ENCODE results near the gene ASB15. TPM values are rescaled to one million over a fixed set of nuclear protein-coding genes. Genes with fewer than 3 reads are reported as not detected.

ASB15 gene
- total RNA-seq, 2 donors from 2014 or later: not detected

- Mint-ChIP-seq H3K27ac (no peak overlapping the region), H3K9me3 (no peaks in the 10 kb centered on the region), H3K4me1 (ENCODE audit: low read depth) (no peaks in the 10 kb centered on the region), H3K27me3 (ENCODE audit: low read depth) (peaks cover 9% of the 10 kb centered on the region), H3K4me3 (no peak overlapping the region), H3K36me3 (ENCODE audit: insufficient read depth in 2 of 2) (no peaks in the 10 kb centered on the region)
- no peak for ATAC-seq (replicated peaks in 1 of 2)
- no peak for DNase-seq
Observed at GRCh38 chr7:123650595-123650994, 49.0 kb downstream of the ASB15 start.

DNA sequence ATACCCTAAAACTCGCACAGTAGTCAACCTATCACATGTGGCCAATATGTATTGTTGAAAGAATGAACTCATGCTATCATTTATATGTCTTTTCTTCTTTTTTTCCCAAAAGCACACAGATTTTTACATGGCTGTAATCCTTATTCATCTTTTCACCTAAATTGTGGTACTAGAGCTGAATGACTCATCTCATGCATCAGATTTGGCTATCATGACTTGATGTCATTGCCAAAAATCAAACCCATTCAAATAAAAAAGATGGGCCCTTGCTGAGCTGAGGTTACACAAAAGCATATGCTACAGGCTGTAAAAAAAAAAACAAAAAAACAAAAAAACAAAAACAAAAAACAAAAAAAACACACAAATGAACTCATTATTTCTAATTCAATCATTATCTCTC, 50.8 kb downstream of the ASB15 start:
- peaks cover 4% of the 10 kb centered on the region for H3K27me3 Mint-ChIP-seq (ENCODE audit: low read depth)
- DNase-seq: no peak
- H3K4me3 Mint-ChIP-seq: no peak overlapping the region
- no peaks in the 10 kb centered on the region for H3K36me3 Mint-ChIP-seq (ENCODE audit: insufficient read depth in 2 of 2)
- no peak overlapping the region for H3K27ac Mint-ChIP-seq
- no peaks in the 10 kb centered on the region for H3K4me1 Mint-ChIP-seq (ENCODE audit: low read depth)
- no peak for ATAC-seq (replicated peaks in 1 of 2)
- no peaks in the 10 kb centered on the region for H3K9me3 Mint-ChIP-seq

DNA sequence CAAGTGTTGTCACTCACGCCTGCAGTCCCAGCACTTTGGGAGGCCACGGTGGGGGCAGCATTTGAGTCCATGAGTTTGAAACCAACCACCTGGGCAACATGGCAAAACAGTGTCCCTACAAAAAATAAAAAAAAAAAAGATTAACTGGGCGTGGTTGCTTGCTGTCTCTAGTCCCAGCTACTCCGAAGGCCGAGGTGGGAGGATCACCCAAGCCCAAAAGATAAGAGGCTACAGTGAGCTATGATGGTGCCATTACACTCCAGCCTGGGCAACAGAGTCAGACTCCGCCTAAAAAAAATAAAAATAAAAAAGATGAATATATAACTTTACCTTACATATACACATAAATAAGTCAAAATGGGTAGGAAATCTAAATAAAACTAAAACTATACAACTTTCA, 51.5 kb downstream of the ASB15 start:
- no peak for DNase-seq
- ATAC-seq (replicated peaks in 1 of 2): no peak
- no peaks in the 10 kb centered on the region for H3K36me3 Mint-ChIP-seq (ENCODE audit: insufficient read depth in 2 of 2)
- H3K27me3 Mint-ChIP-seq (ENCODE audit: low read depth): peaks cover 4% of the 10 kb centered on the region
- no peaks in the 10 kb centered on the region for H3K9me3 Mint-ChIP-seq
- no peak overlapping the region for H3K27ac Mint-ChIP-seq
- H3K4me3 Mint-ChIP-seq: no peak overlapping the region
- no peaks in the 10 kb centered on the region for H3K4me1 Mint-ChIP-seq (ENCODE audit: low read depth)

- peaks cover 21% of the 10 kb centered on the region for H3K27me3 Mint-ChIP-seq (ENCODE audit: low read depth)
- no peaks in the 10 kb centered on the region for H3K36me3 Mint-ChIP-seq (ENCODE audit: insufficient read depth in 2 of 2)
- DNase-seq (no peak), ATAC-seq (replicated peaks in 1 of 2) (no peak)
- H3K27ac Mint-ChIP-seq: no peak within 1 kb of the TSS
- no peak within 1 kb of the TSS for H3K4me3 Mint-ChIP-seq
- H3K4me1 Mint-ChIP-seq (ENCODE audit: low read depth): no peaks in the 10 kb centered on the region
- no peaks in the 10 kb centered on the region for H3K9me3 Mint-ChIP-seq
Observed at GRCh38 chr7:123655614-123656013, 54.0 kb downstream of the ASB15 start, which contains the start of gene LMOD2. LMOD2 (plus strand) TSS chr7:123655866; CDS start chr7:123655964, 98 bp downstream.

DNA sequence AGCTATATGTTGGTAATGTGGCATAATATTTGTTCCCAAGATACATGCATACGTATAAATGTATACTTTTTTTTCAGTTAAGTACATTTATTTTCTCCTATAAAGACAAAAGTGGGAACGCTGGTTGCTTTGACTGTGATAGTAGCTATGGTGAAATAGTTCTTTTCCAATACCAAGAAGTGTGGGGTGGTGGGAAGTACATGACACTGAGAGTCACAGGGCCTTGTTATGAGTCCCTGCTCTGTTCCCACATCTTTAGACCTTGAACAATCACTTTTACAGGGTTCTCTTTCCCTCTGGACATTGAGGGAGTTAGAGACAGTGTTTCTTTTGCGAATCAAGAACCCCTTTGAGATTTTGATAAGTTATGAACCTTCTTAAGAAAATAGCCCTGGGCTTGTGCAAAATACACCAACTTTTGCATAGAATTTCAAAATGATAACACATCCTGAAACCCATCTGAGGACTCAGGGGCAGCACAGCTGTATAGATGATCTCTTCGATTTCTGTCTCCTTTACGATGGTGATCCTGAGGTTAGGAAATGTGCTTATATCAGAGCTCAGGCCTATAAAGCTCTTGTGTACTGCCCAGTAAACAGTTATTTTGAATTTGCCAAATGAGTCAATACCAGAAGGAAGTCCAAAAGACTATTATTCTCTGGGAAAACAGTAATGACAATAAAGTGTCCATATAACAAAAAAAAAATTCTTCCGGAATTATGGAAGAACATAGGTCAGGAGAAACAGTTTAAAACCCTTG, 55.1 kb downstream of the ASB15 start:
- no peak overlapping the region for H3K4me3 Mint-ChIP-seq
- DNase-seq (no peak), ATAC-seq (replicated peaks in 1 of 2) (no peak)
- no peak overlapping the region for H3K27ac Mint-ChIP-seq
- H3K27me3 Mint-ChIP-seq (ENCODE audit: low read depth): peaks cover 24% of the 10 kb centered on the region
- peaks cover 2% of the 10 kb centered on the region for H3K4me1 Mint-ChIP-seq (ENCODE audit: low read depth)
- H3K9me3 Mint-ChIP-seq: no peaks in the 10 kb centered on the region
- no peaks in the 10 kb centered on the region for H3K36me3 Mint-ChIP-seq (ENCODE audit: insufficient read depth in 2 of 2)

DNA sequence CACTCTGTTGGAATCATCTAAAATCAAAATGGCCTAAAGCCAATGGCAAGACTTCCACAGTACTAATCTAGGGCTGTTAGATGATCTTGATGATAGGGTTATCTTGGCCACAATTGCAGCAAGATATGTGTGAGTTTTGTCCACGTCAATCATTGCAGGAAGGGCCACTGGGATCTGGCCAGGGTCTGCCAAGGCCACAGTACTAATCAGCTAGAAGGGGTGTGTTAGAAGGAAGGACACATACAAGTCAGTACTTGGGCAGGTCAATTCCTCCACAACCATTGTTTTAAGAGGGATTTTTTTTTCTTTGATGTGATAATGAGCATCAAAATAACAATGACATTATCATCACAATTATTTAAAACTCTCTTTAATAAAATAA, 55.7 kb downstream of the ASB15 start:
- H3K9me3 Mint-ChIP-seq: no peaks in the 10 kb centered on the region
- ATAC-seq (replicated peaks in 1 of 2) (no peak), DNase-seq (no peak)
- no peaks in the 10 kb centered on the region for H3K36me3 Mint-ChIP-seq (ENCODE audit: insufficient read depth in 2 of 2)
- H3K4me1 Mint-ChIP-seq (ENCODE audit: low read depth): peaks cover 5% of the 10 kb centered on the region
- no peak overlapping the region for H3K4me3 Mint-ChIP-seq
- peaks cover 30% of the 10 kb centered on the region for H3K27me3 Mint-ChIP-seq (ENCODE audit: low read depth)
- H3K27ac Mint-ChIP-seq: no peak overlapping the region

DNA sequence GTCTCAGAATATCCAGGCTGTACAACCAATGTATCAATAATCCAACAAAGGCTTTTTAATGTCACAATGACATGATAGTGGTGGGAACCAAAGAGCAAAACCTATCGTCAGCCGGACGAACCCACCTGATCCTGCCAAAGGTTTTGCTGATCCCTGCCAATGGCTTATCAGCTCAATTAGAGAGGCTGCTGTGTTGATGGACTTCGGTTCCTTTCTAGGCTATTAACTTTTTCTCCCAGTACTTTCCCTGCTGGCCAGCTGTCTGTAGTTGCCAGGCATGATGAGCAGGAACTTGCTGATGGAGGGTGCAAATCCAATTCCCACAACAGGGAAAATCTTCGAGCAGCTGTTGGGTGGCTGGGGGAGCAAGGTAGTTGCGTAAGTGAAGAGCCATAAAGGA, 56.4 kb downstream of the ASB15 start:
- Mint-ChIP-seq H3K4me1 (ENCODE audit: low read depth) (peaks cover 5% of the 10 kb centered on the region), H3K36me3 (ENCODE audit: insufficient read depth in 2 of 2) (no peaks in the 10 kb centered on the region), H3K27ac (no peak overlapping the region), H3K4me3 (no peak overlapping the region), H3K9me3 (no peaks in the 10 kb centered on the region), H3K27me3 (ENCODE audit: low read depth) (peaks cover 36% of the 10 kb centered on the region)
- ATAC-seq (replicated peaks in 1 of 2): no peak
- DNase-seq: no peak

DNA sequence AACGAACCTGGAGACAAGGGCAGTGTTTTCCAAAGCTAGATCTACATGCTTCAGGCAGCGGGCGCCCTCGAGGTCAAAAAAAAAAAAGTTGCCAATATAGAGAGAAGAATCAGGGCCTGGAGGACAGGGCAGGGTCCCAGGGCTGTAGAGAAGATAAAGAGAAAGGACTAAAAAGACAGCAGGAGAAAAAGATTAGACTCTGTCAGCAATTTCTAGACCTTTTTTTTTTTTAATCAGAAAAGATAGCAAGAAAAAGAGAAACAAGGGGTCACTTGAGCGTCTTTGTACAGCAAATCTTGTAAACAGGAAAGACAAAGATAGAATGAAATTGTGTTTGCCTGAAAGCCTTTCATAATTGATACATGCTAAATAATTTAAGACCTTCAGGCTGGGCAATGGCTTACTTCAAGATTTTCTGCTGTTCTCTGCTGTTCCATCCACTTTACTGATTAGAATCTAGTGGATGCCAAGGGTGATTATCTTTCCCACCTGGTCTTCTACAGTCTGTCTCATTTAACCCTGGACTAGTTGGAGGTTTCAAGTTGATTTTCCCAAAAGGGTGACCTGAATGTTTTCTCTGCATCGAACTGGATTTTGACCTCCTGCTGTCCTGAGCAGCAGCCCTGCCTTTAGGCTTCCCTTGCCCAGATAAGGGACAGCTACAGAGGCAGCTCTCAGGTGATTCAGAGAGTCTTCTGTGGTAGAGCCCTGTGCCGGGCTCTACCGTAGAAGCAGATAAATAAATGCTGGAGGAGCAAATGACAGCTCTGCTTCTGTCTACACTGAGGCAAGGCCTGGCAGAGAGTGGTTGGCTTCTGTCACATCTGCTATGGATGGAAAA, 59.1 kb downstream of the ASB15 start:
- ATAC-seq (replicated peaks in 1 of 2) (no peak), DNase-seq (no peak)
- Mint-ChIP-seq H3K4me3 (no peak overlapping the region), H3K9me3 (no peaks in the 10 kb centered on the region), H3K4me1 (ENCODE audit: low read depth) (peaks cover 5% of the 10 kb centered on the region), H3K27me3 (ENCODE audit: low read depth) (peaks cover 47% of the 10 kb centered on the region), H3K36me3 (ENCODE audit: insufficient read depth in 2 of 2) (no peaks in the 10 kb centered on the region), H3K27ac (no peak overlapping the region)

DNA sequence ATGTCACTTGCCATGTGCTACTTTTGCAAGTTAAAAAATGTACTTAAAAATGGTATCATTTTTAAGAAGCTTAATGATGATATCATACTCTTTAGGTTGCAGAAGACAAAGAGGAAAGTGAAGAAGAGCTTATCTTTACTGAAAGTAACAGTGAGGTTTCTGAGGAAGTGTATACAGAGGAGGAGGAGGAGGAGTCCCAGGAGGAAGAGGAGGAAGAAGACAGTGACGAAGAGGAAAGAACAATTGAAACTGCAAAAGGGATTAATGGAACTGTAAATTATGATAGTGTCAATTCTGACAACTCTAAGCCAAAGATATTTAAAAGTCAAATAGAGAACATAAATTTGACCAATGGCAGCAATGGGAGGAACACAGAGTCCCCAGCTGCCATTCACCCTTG, 60.1 kb downstream of the ASB15 start:
- no peaks in the 10 kb centered on the region for H3K9me3 Mint-ChIP-seq
- no peaks in the 10 kb centered on the region for H3K36me3 Mint-ChIP-seq (ENCODE audit: insufficient read depth in 2 of 2)
- peaks cover 48% of the 10 kb centered on the region for H3K27me3 Mint-ChIP-seq (ENCODE audit: low read depth)
- H3K4me1 Mint-ChIP-seq (ENCODE audit: low read depth): peaks cover 5% of the 10 kb centered on the region
- ATAC-seq (replicated peaks in 1 of 2) (no peak), DNase-seq (no peak)
- no peak overlapping the region for H3K4me3 Mint-ChIP-seq
- H3K27ac Mint-ChIP-seq: no peak overlapping the region

GRCh38 chr7:123662293-123662692, 60.7 kb downstream of the ASB15 start:
- Mint-ChIP-seq H3K4me3 (no peak overlapping the region), H3K9me3 (no peaks in the 10 kb centered on the region), H3K27me3 (ENCODE audit: low read depth) (peaks cover 48% of the 10 kb centered on the region), H3K27ac (no peak overlapping the region), H3K4me1 (ENCODE audit: low read depth) (peaks cover 5% of the 10 kb centered on the region), H3K36me3 (ENCODE audit: insufficient read depth in 2 of 2) (no peaks in the 10 kb centered on the region)
- ATAC-seq (replicated peaks in 1 of 2) (no peak), DNase-seq (no peak)

DNA sequence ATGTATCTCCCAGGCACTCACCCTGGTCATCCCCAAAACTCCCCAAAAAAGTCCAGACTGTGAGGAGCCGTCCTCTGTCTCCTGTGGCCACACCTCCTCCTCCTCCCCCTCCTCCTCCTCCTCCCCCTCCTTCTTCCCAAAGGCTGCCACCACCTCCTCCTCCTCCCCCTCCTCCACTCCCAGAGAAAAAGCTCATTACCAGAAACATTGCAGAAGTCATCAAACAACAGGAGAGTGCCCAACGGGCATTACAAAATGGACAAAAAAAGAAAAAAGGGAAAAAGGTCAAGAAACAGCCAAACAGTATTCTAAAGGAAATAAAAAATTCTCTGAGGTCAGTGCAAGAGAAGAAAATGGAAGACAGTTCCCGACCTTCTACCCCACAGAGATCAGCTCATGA, 61.1 kb downstream of the ASB15 start:
- Mint-ChIP-seq H3K27me3 (ENCODE audit: low read depth) (peaks cover 48% of the 10 kb centered on the region), H3K36me3 (ENCODE audit: insufficient read depth in 2 of 2) (no peaks in the 10 kb centered on the region), H3K9me3 (no peaks in the 10 kb centered on the region), H3K27ac (no peak overlapping the region), H3K4me3 (no peak overlapping the region), H3K4me1 (ENCODE audit: low read depth) (peaks cover 5% of the 10 kb centered on the region)
- ATAC-seq (replicated peaks in 1 of 2): no peak
- DNase-seq: no peak

DNA sequence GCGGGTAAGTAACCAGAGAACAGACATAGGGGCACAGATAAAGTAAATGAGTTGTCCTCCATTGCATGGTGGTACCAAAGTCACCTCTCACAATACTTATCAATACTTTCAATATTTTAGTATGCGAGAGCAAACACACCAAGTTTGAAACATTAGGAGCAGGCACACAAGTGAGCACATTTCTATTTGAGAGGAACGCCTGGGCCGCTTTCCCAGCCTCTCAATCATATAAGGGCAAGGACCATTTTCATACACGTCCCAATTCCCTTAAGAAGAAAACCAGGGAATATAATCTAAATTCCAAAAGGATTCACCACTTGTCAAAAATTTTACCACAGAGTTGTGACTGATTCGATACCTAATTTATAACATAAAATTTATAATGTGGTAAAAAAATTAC, 61.6 kb downstream of the ASB15 start:
- Mint-ChIP-seq H3K9me3 (no peaks in the 10 kb centered on the region), H3K27me3 (ENCODE audit: low read depth) (peaks cover 48% of the 10 kb centered on the region), H3K4me1 (ENCODE audit: low read depth) (peaks cover 5% of the 10 kb centered on the region), H3K27ac (no peak overlapping the region), H3K36me3 (ENCODE audit: insufficient read depth in 2 of 2) (no peaks in the 10 kb centered on the region), H3K4me3 (no peak overlapping the region)
- DNase-seq: no peak
- no peak for ATAC-seq (replicated peaks in 1 of 2)

DNA sequence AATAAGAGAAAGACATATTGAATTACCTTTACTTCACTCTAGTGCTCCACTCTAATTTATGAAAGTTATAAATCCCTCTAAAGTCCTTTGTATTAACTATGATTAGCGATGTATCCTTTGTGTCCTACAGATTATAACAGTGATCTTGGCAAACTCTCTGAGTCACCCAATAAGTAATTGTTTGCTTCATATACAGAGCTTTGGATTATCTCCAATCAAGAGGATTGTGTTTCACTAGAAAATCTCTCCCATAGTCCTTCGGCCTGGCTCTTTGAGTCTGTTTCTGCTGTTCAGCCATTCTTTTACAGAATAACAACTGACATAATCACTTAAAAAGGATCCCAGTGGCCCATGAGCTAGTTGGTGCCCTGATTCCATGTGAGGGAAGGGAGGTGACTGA, 63.5 kb downstream of the ASB15 start:
- H3K27ac Mint-ChIP-seq: no peak overlapping the region
- no peak for ATAC-seq (replicated peaks in 1 of 2)
- H3K4me3 Mint-ChIP-seq: no peak overlapping the region
- H3K4me1 Mint-ChIP-seq (ENCODE audit: low read depth): peaks cover 5% of the 10 kb centered on the region
- no peaks in the 10 kb centered on the region for H3K36me3 Mint-ChIP-seq (ENCODE audit: insufficient read depth in 2 of 2)
- peaks cover 31% of the 10 kb centered on the region for H3K27me3 Mint-ChIP-seq (ENCODE audit: low read depth)
- no peaks in the 10 kb centered on the region for H3K9me3 Mint-ChIP-seq
- no peak for DNase-seq

Measured in activated T-cell treated with anti-CD3 and anti-CD28 coated beads, Interleukin-2, amount 50 U/mL, for 72 hours (primary cell).